Mesenteric fat pad (tissue), 1 donor: ENCODE results near the gene GBX1. TPM values are rescaled to one million over a fixed set of nuclear protein-coding genes. Genes with fewer than 3 reads are reported as not detected.

Experiments used
- DNase-seq: peaks from one replicate; pipeline ENCODE4 v3.0.0-alpha.2; 2020; ENCODE audit warnings: low spot score
- total RNA-seq: library from RNA; stranded (reverse); fragmentation: NEBNext Ultra II Directional; extraction: Animal tissue kit (Norgen Biotek cat#: 25700); gene quantifications from one replicate; pipeline ENCODE4 v1.2.1, GENCODE V29; 2021
- donor health status: DM: yes; HTN: yes; CAD: no.

Gene GBX1
- total RNA-seq, 1 donor from 2014 or later: not detected

DNA sequence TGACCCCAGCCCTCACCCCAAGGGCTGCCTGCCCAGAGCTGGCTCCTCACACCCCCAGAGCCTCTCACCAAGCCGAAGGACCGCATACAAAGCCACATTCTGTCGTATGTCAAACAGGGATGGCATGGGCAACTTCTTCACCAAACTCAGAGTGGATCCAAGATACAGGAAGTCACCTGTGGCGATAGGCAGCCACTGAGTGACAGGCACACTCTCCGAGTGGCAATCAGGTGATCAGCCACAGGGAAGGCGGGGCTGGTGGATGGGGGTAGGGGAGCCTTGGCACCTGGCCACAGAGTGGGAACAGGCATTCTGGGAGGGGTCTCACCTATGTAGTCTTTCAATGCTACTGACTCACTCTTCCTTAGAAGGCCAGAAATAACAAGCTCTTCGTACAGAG is 26.7 kb upstream of the GBX1 start:
- DNase-seq: no peak

GRCh38 chr7:151193203-151193978 is 25.9 kb upstream of the GBX1 start:
- DNase-seq: no peak

GRCh38 chr7:151192002-151192539 is 24.6 kb upstream of the GBX1 start:
- DNase-seq: no peak

- DNase-seq: no peak
These were observed 24.1 kb upstream of the GBX1 start for GRCh38 chr7:151191544-151191943.

- no peak for DNase-seq
These were observed 21.5 kb upstream of the GBX1 start for GRCh38 chr7:151189038-151189437.

GRCh38 chr7:151188252-151188542 is 20.7 kb upstream of the GBX1 start:
- no peak for DNase-seq

DNA sequence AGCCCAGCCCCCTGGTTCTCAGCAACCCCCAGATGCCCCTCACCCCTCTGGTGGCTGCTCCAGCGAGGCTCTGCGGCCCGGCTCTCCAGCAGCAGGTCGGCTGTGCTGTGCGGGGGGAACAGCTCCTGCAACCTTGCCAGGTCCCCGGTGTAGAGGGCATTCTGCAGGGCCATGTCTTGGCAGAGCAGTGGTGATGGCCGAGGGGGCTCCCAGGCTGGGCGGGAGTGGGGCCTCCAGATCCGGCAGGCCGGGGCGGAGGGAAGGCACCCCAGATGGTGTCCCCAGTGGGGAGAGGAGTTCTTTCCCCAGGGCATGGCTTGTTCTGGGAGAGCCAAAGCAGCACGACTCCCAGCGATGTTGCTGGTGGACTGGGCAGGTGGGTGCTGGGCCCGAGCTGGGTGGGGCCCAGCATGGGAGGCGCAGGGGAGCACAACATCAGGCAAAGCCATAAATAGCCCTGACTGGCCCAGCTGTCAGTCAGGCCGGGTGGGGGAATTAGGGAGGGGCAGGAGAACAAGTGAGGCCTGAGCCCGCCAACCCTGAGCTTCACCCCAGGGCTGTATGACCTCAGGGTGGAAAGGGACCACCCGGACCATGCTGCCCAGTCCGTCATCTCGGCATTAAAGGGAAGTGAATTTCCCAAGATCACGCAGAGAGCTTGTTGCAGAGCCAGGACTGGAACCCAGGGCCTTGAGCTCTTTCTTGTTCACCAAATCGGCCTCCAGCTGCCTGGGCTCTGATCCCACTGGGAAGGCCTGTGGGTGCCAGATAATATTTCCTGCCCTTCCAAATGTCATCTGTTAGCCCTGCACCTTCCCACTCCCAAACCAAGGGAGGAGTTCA is 20.1 kb upstream of the GBX1 start:
- DNase-seq: no peak

GRCh38 chr7:151186640-151187408 is 19.3 kb upstream of the GBX1 start, which contains the start of gene ASB10:
ASB10 (minus strand) TSS chr7:151187250; CDS start chr7:151187130, 120 bp downstream.
- no peak for DNase-seq

DNA sequence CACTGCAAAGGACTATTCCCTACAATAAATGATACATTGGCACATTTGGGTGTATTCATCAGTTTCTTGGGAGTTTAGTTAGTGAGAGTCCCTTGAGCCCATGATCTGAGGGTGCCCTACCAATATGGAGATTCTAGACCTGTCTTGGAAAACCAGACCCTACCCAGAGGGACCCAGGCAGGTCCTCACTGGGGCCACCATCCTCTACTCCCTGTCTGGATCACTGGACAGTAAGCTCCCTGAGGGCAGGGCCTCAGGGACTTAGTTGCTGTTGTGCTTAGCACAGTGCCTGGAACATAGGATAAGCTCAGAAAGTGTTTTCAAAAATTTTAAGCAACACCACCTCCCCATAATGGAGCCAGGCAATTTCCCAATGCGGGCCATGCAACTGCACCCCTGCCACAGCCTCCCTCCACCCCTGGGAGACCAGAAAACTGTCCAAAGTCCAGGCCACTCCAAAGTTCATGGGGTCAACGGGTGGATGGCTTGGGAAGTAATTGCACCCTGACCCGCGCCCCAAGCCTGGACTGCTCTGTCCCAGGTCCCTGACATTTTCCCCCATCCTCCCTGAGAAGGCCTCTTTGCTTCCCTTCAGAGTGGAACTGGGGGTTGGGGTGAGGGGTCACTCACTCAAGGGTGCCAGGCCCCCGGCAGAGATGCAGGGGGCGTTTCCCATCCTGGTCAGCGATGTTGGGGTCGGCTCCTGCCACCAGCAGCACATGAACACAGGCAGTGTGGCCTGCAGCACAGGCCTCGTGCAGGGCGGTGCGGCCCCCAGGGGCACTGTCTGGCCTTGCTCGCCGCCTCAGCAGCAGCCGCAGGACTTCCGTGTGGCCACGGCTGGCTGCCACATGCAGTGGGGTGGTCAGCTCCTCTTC is 18.5 kb upstream of the GBX1 start:
- DNase-seq: peak; percentile 9

GRCh38 chr7:151181011-151181431 is 13.5 kb upstream of the GBX1 start:
- DNase-seq: peak; percentile 88

GRCh38 chr7:151179946-151180345 is 12.5 kb upstream of the GBX1 start:
- no peak for DNase-seq

- DNase-seq: no peak
These were observed 11.9 kb upstream of the GBX1 start for GRCh38 chr7:151179287-151179860.

GRCh38 chr7:151178831-151179230 is 11.3 kb upstream of the GBX1 start:
- no peak for DNase-seq

- no peak for DNase-seq
These were observed 10.7 kb upstream of the GBX1 start for GRCh38 chr7:151178236-151178635.

DNA sequence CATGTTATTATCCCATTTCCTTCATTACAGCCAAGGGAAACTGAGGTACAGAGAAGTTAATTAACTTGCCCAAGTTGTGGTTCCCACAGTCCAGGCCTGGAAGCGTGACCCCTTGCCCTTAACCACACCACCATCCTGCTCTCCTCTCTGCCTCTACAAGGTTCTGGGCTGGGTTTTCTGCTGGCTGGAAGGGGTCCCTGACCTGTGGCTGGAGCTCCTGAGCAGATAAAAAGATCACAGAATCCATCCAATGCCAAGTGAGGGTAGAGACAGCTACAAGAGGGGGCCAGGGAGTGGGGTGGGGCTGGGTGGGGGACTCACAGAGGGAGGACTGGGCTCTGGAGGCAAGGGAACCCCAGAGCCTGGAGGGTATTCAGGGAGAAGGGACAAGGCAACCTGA is 9.8 kb upstream of the GBX1 start:
- no peak for DNase-seq

GRCh38 chr7:151176401-151176800 is 8.9 kb upstream of the GBX1 start:
- peak; percentile 67 for DNase-seq

DNA sequence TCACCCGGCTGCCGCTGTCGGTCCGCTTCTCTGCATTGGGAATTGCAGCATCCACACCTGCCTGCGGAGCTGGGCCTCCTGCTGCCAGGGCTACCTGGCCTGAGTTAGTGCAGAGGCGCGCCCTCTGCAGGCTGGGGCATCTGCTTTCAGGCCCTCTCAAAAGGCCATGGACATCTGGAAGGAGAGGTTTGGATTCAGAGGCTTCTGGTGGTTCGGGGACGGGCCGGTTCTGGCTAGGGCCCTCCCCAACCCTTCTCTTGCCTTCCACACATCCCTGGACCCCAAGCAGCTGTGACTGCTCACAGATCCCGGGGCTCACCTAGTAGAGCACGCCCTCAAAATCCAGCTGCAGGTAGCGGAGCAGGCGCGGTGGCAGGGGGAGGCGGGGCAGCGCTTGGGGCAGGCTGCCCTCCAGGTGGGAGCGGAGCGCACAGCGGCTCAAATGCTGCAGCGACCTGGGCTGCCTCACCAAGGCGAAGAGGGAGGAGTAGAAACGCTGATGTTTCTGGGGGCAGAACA is 8.4 kb upstream of the GBX1 start:
- peak; percentile 81 for DNase-seq

GRCh38 chr7:151175047-151175792 is 7.7 kb upstream of the GBX1 start:
- peak; percentile 80 for DNase-seq
